ENCODE results near the gene FRY.

The FRY gene

GRCh38 chr13:32175307-32175706 lies 143.7 kb downstream of the FRY start:
- Histone ChIP-seq H3K4me3 (replicated peaks; ENCODE audit: insufficient read depth, low read length) (no peak overlapping the region), H3K27ac (replicated peaks) (no peak overlapping the region), H3K27me3 (ENCODE audit: insufficient read depth, poor library complexity, severe bottlenecking) (no peaks in the 10 kb centered on the region)
- DNase-seq (ENCODE audit: low read depth in 1 of 2, low spot score in 1 of 2) = no peak
- TF ChIP-seq REST (IDR thresholded peaks at IDR 0.05; ENCODE audit: insufficient replicate concordance, low read depth) (no peak), CTCF (IDR thresholded peaks at IDR 0.05; ENCODE audit: insufficient read depth, low read length) (no peak), POLR2AphosphoS5 (IDR thresholded peaks at IDR 0.05; ENCODE audit: low read depth) (no peak), SPI1 (IDR thresholded peaks at IDR 0.05; ENCODE audit: borderline replicate concordance, low read depth) (no peak), GABPA (IDR thresholded peaks at IDR 0.05; ENCODE audit: low read depth) (no peak)

- no peak for TF ChIP-seq POLR2AphosphoS5 (IDR thresholded peaks at IDR 0.05; ENCODE audit: low read depth)
- TF ChIP-seq REST (IDR thresholded peaks at IDR 0.05; ENCODE audit: insufficient replicate concordance, low read depth) = no peak
- no peak for TF ChIP-seq GABPA (IDR thresholded peaks at IDR 0.05; ENCODE audit: low read depth)
- no peak for TF ChIP-seq SPI1 (IDR thresholded peaks at IDR 0.05; ENCODE audit: borderline replicate concordance, low read depth)
- TF ChIP-seq CTCF (IDR thresholded peaks at IDR 0.05; ENCODE audit: insufficient read depth, low read length) = no peak
- Histone ChIP-seq H3K4me3 (replicated peaks; ENCODE audit: insufficient read depth, low read length) (no peak overlapping the region), H3K27me3 (ENCODE audit: insufficient read depth, poor library complexity, severe bottlenecking) (no peaks in the 10 kb centered on the region), H3K27ac (replicated peaks) (no peak overlapping the region)
- no peak for DNase-seq (ENCODE audit: low read depth in 1 of 2, low spot score in 1 of 2)
These were observed 144.4 kb downstream of the FRY start for GRCh38 chr13:32175943-32176342.

- DNase-seq (ENCODE audit: low read depth in 1 of 2, low spot score in 1 of 2) = no peak
- Histone ChIP-seq H3K4me3 (replicated peaks; ENCODE audit: insufficient read depth, low read length) (no peak overlapping the region), H3K27me3 (ENCODE audit: insufficient read depth, poor library complexity, severe bottlenecking) (no peaks in the 10 kb centered on the region), H3K27ac (replicated peaks) (no peak overlapping the region)
- TF ChIP-seq REST (IDR thresholded peaks at IDR 0.05; ENCODE audit: insufficient replicate concordance, low read depth) = no peak
- no peak for TF ChIP-seq GABPA (IDR thresholded peaks at IDR 0.05; ENCODE audit: low read depth)
- no peak for TF ChIP-seq CTCF (IDR thresholded peaks at IDR 0.05; ENCODE audit: insufficient read depth, low read length)
- no peak for TF ChIP-seq POLR2AphosphoS5 (IDR thresholded peaks at IDR 0.05; ENCODE audit: low read depth)
- TF ChIP-seq SPI1 (IDR thresholded peaks at IDR 0.05; ENCODE audit: borderline replicate concordance, low read depth) = no peak
These were observed 145.1 kb downstream of the FRY start for GRCh38 chr13:32176696-32177095.

Data from HL-60 (cell line).